Stimulated activated naive CD8-positive, alpha-beta T cell treated with anti-CD3 and anti-CD28 coated beads, Interleukin-15, Interleukin-2, amounts not matched to agents 100 U/mL and 50 U/mL, for 24 hours (primary cell): ENCODE measurements around the gene NXT1.

Source experiments
- ATAC-seq: fragments of 150-1000 bp; cut with Tn5 transposase; one replicate; pipeline ENCODE4 v1.10.0; 2021
- DNase-seq: peaks from one replicate; pipeline ENCODE4 v3.0.0; 2021

NXT1 gene

GRCh38 chr20:23391707-23392310, 41.2 kb downstream of the NXT1 start:
- DNase-seq = no peak

GRCh38 chr20:23393996-23394775, 43.6 kb downstream of the NXT1 start:
- DNase-seq (no peak), ATAC-seq (no peak)

More at GRCh38 chr20:23391707-23392310, 41.2 kb downstream of the NXT1 start:
- ATAC-seq = no peak

GRCh38 chr20:23396950-23397627, 46.5 kb downstream of the NXT1 start:
- no peak for ATAC-seq
- DNase-seq = no peak

GRCh38 chr20:23397961-23398360, 47.4 kb downstream of the NXT1 start:
- no peak for DNase-seq
- ATAC-seq = peak; percentile 30

GRCh38 chr20:23399568-23400241, 49.1 kb downstream of the NXT1 start:
- DNase-seq (no peak), ATAC-seq (peak; percentile 93)

GRCh38 chr20:23401051-23401450, 50.5 kb downstream of the NXT1 start:
- no peak for DNase-seq
- no peak for ATAC-seq

GRCh38 chr20:23403751-23404150, 53.2 kb downstream of the NXT1 start:
- no peak for ATAC-seq
- no peak for DNase-seq

GRCh38 chr20:23404196-23404595, 53.6 kb downstream of the NXT1 start:
- no peak for ATAC-seq
- no peak for DNase-seq
